H9 (cell line): ENCODE results near the gene SLC17A1. TPM values are rescaled to one million over a fixed set of nuclear protein-coding genes. Genes with fewer than 3 reads are reported as not detected.

Source experiments
- DNase-seq: peaks from one replicate; pipeline ENCODE4 v3.0.0-alpha.2; 2017
- H2AFZ ChIP-seq: one replicate; pipeline ENCODE4 v1.6.1; 2013; ENCODE audit warnings: mild to moderate bottlenecking, low read length, control low read depth, moderate library complexity
- H2AK5ac ChIP-seq: 2 replicates; pipeline ENCODE4 v1.6.1; 2013; ENCODE audit warnings: low read length, control low read depth, mixed read lengths; ENCODE audit not compliant: insufficient read length
- H2BK120ac ChIP-seq: one replicate; pipeline ENCODE4 v1.6.1; 2013; ENCODE audit warnings: low read depth, mild to moderate bottlenecking, low read length, control low read depth, inconsistent platforms; ENCODE audit not compliant: poor library complexity, severe bottlenecking
- H2BK12ac ChIP-seq: 2 replicates; pipeline ENCODE4 v1.6.1; 2013; ENCODE audit warnings: low read length, control low read depth, mixed read lengths, low read depth; ENCODE audit not compliant: insufficient read length
- H2BK15ac ChIP-seq: 2 replicates; pipeline ENCODE4 v1.6.1; 2013; ENCODE audit warnings: low read depth, low read length, control low read depth
- H2BK20ac ChIP-seq: one replicate; pipeline ENCODE4 v1.6.1; 2013; ENCODE audit warnings: low read depth, mild to moderate bottlenecking, low read length, control low read depth, inconsistent platforms; ENCODE audit not compliant: poor library complexity, severe bottlenecking
- H2BK5ac ChIP-seq: 2 replicates; pipeline ENCODE4 v1.6.1; 2013; ENCODE audit warnings: low read length, control low read depth, mixed read lengths; ENCODE audit not compliant: insufficient read length
- H3K14ac ChIP-seq: 2 replicates; pipeline ENCODE4 v1.6.1; 2013; ENCODE audit warnings: low read length, control low read depth; ENCODE audit not compliant: insufficient read depth
- H3K18ac ChIP-seq: 2 replicates; pipeline ENCODE4 v1.6.1; 2013; ENCODE audit warnings: low read depth, mild to moderate bottlenecking, mixed read lengths, low read length, control low read depth; ENCODE audit not compliant: insufficient read length
- H3K23ac ChIP-seq: 2 replicates; pipeline ENCODE4 v1.6.1; 2013; ENCODE audit warnings: low read length, control low read depth, mixed read lengths, low read depth; ENCODE audit not compliant: insufficient read length
- H3K23me2 ChIP-seq: 2 replicates; pipeline ENCODE4 v1.6.1; 2013; ENCODE audit warnings: low read depth, mild to moderate bottlenecking, mixed read lengths, low read length, control low read depth; ENCODE audit not compliant: insufficient read length, poor library complexity, severe bottlenecking
- H3K27ac ChIP-seq: 2 replicates; pipeline ENCODE4 v1.5.1; 2013; ENCODE audit warnings: low read length, control low read depth, mixed read lengths, low read depth; ENCODE audit not compliant: insufficient read length
- H3K27me3 ChIP-seq: 2 replicates; pipeline ENCODE4 v1.6.1; 2013; ENCODE audit warnings: low read length, control low read depth, inconsistent platforms; ENCODE audit not compliant: insufficient read depth
- H3K4ac ChIP-seq: 2 replicates; pipeline ENCODE4 v1.6.1; 2013; ENCODE audit warnings: low read depth, mild to moderate bottlenecking, control low read depth, inconsistent platforms, low read length, moderate library complexity
- H3K4me1 ChIP-seq: 2 replicates; pipeline ENCODE4 v1.6.1; 2013; ENCODE audit warnings: low read length, control low read depth, inconsistent platforms; ENCODE audit not compliant: insufficient read depth
- H3K4me2 ChIP-seq: 2 replicates; pipeline ENCODE4 v1.6.1; 2013; ENCODE audit warnings: low read length, control low read depth, mixed read lengths; ENCODE audit not compliant: insufficient read length, insufficient read depth
- H3K56ac ChIP-seq: 2 replicates; pipeline ENCODE4 v1.6.1; 2013; ENCODE audit warnings: low read depth, mild to moderate bottlenecking, mixed read lengths, low read length, control low read depth; ENCODE audit not compliant: insufficient read length
- H3K79me1 ChIP-seq: 2 replicates; pipeline ENCODE4 v1.6.1; 2013; ENCODE audit warnings: low read depth, mild to moderate bottlenecking, moderate library complexity, low read length, control low read depth, inconsistent platforms; ENCODE audit not compliant: insufficient read depth, poor library complexity, severe bottlenecking
- H3K79me2 ChIP-seq: 2 replicates; pipeline ENCODE4 v1.6.1; 2013; ENCODE audit warnings: low read length, control low read depth, inconsistent platforms; ENCODE audit not compliant: insufficient read depth
- H3K9ac ChIP-seq: 2 replicates; pipeline ENCODE4 v1.6.1; 2013; ENCODE audit warnings: low read length, control low read depth, mixed read lengths; ENCODE audit not compliant: insufficient read length; ENCODE audit errors: extremely low read depth
- H3K9me3 ChIP-seq: one replicate; pipeline ENCODE4 v1.6.1; 2013; ENCODE audit warnings: low read depth, low read length, inconsistent platforms; ENCODE audit not compliant: control insufficient read depth
- H3T11ph ChIP-seq: one replicate; pipeline ENCODE4 v1.6.1; 2013; ENCODE audit warnings: mild to moderate bottlenecking, low read length, control low read depth, inconsistent platforms
- H4K20me1 ChIP-seq: one replicate; pipeline ENCODE4 v1.6.1; 2013; ENCODE audit not compliant: control insufficient read depth, insufficient read length, insufficient read depth
- H4K5ac ChIP-seq: 2 replicates; pipeline ENCODE4 v1.6.1; 2013; ENCODE audit warnings: low read depth, mild to moderate bottlenecking, mixed read lengths, low read length, control low read depth; ENCODE audit not compliant: insufficient read length
- H4K8ac ChIP-seq: replicated peaks from 2 replicates; pipeline ENCODE4 v1.6.1; 2013; ENCODE audit warnings: low read length, control low read depth, mixed read lengths, low read depth; ENCODE audit not compliant: insufficient read length
- H4K91ac ChIP-seq: 2 replicates; pipeline ENCODE4 v1.6.1; 2013; ENCODE audit warnings: low read depth, mild to moderate bottlenecking, moderate library complexity, mixed read lengths, low read length, control low read depth; ENCODE audit not compliant: insufficient read length
- H3K27ac Mint-ChIP-seq, 3 experiments: 2 replicates in 2 of 3; 3 replicates in 1 of 3; pipeline ENCODE4 v1.8.0; 2020 to 2021; ENCODE audit warnings: mixed read lengths in 3 of 3, mild to moderate bottlenecking in 1 of 3, moderate library complexity in 1 of 3
- H3K27me3 Mint-ChIP-seq: 2 replicates; pipeline ENCODE4 v1.8.0; 2021; ENCODE audit warnings: low read depth, mild to moderate bottlenecking, moderate library complexity, mixed read lengths
- H3K36me3 Mint-ChIP-seq, 3 experiments: 2 replicates in 2 of 3; 3 replicates in 1 of 3; pipeline ENCODE4 v1.8.0; 2020 to 2021; ENCODE audit warnings: low read depth in 3 of 3, mixed read lengths in 3 of 3; ENCODE audit not compliant: insufficient read depth in 1 of 3
- H3K4me1 Mint-ChIP-seq, 2 experiments: 2 replicates each; pipeline ENCODE4 v1.8.0; 2020; ENCODE audit warnings: mixed read lengths in 2 of 2
- H3K4me3 Mint-ChIP-seq, 2 experiments: 2 replicates in 1 of 2; 3 replicates in 1 of 2; pipeline ENCODE4 v1.8.0; 2020 to 2021; ENCODE audit warnings: mild to moderate bottlenecking in 2 of 2, mixed read lengths in 2 of 2, moderate library complexity in 1 of 2
- H3K9me3 Mint-ChIP-seq, 2 experiments: 2 replicates in 1 of 2; 3 replicates in 1 of 2; pipeline ENCODE4 v1.8.0; 2020; ENCODE audit warnings: mild to moderate bottlenecking in 2 of 2, mixed read lengths in 2 of 2, moderate library complexity in 1 of 2
- WGBS: extraction: QIAGEN DNeasy Blood & Tissue Kit; methylation state at CpG from one replicate; pipeline ENCODE4 v1.1.7; 2013; ENCODE audit warnings: missing lambda C conversion rate, low lambda C conversion rate, mixed read lengths; ENCODE audit not compliant: insufficient read length; ENCODE audit errors: extremely low coverage; 5-methylcytosine and 5-hydroxymethylcytosine counted together
- total RNA-seq: library from RNA; stranded (reverse); gene quantifications from 2 replicates; pipeline ENCODE4 v1.2.1, GENCODE V29; 2021
- TF ChIP-seq, protein P1 (sequence below): fragments of 200-600 bp; sonication (generic); conservative IDR thresholded peaks from 3 replicates; pipeline ENCODE4 v1.8.0; 2021; ENCODE audit warnings: antibody characterized with exemption, mild to moderate bottlenecking

SLC17A1 gene
- total RNA-seq, 1 experiment from 2014 or later, result not detected

DNA sequence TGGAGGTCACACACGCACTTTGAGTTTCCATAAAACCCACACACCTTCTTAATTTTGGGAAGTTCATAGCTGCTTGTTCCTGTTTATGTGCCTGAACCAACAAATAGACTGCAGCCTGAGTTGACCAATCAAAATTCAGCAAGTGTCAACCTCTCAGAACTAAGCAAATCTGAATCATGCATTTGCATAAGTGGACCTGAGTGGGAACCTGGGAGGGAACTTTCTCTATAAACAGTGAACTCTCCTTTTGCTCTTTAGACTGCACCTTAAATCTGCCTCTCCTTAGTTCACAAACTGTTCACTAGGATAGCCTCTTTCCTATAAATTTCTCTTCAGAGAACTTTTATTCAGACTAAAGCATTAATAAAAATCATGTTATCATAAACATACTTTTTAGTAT lies 37.9 kb downstream of the SLC17A1 start:
- H3K27ac ChIP-seq, result no peak overlapping the region
- no peak overlapping the region for H3K27ac Mint-ChIP-seq
- no peaks in the 10 kb centered on the region for H3K23me2 ChIP-seq
- no peak overlapping the region for H3K14ac ChIP-seq
- H2BK120ac ChIP-seq, result no peak overlapping the region
- TF ChIP-seq, protein P1, sequence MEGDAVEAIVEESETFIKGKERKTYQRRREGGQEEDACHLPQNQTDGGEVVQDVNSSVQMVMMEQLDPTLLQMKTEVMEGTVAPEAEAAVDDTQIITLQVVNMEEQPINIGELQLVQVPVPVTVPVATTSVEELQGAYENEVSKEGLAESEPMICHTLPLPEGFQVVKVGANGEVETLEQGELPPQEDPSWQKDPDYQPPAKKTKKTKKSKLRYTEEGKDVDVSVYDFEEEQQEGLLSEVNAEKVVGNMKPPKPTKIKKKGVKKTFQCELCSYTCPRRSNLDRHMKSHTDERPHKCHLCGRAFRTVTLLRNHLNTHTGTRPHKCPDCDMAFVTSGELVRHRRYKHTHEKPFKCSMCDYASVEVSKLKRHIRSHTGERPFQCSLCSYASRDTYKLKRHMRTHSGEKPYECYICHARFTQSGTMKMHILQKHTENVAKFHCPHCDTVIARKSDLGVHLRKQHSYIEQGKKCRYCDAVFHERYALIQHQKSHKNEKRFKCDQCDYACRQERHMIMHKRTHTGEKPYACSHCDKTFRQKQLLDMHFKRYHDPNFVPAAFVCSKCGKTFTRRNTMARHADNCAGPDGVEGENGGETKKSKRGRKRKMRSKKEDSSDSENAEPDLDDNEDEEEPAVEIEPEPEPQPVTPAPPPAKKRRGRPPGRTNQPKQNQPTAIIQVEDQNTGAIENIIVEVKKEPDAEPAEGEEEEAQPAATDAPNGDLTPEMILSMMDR, result no peak
- H4K8ac ChIP-seq, result no peak overlapping the region
- H3K27me3 ChIP-seq, result no peaks in the 10 kb centered on the region
- no peak overlapping the region for H2BK12ac ChIP-seq
- no peak overlapping the region for H2BK20ac ChIP-seq
- no peak overlapping the region for H2BK15ac ChIP-seq
- no peak overlapping the region for H4K91ac ChIP-seq
- H3K79me2 ChIP-seq, result no peaks in the 10 kb centered on the region
- H3K4me1 ChIP-seq, result no peaks in the 10 kb centered on the region
- H3K9ac ChIP-seq, result no peak overlapping the region
- H3K9me3 ChIP-seq, result no peaks in the 10 kb centered on the region
- no peak overlapping the region for H3K18ac ChIP-seq
- H3K4me2 ChIP-seq, result no peak overlapping the region
- no peak overlapping the region for H3K4me3 Mint-ChIP-seq
- H2AK5ac ChIP-seq, result no peak overlapping the region
- H4K5ac ChIP-seq, result no peak overlapping the region
- no peaks in the 10 kb centered on the region for H3K9me3 Mint-ChIP-seq
- no peaks in the 10 kb centered on the region for H3K79me1 ChIP-seq
- DNase-seq, result no peak
- WGBS, result no CpG with 5 or more reads among the region's 1 CpG
- H2AFZ ChIP-seq, result no peak overlapping the region
- no peaks in the 10 kb centered on the region for H3K36me3 Mint-ChIP-seq
- H2BK5ac ChIP-seq, result no peak overlapping the region
- no peak overlapping the region for H3K23ac ChIP-seq
- H3K56ac ChIP-seq, result no peak overlapping the region
- H3K4me1 Mint-ChIP-seq, result no peaks in the 10 kb centered on the region
- no peaks in the 10 kb centered on the region for H3K27me3 Mint-ChIP-seq
- no peaks in the 10 kb centered on the region for H4K20me1 ChIP-seq
- no peak overlapping the region for H3T11ph ChIP-seq
- H3K4ac ChIP-seq, result no peak overlapping the region
